ENCODE measurements around the gene TMSB4X. TPM values are rescaled to one million over a fixed set of nuclear protein-coding genes. Genes with fewer than 3 reads are reported as not detected.

The TMSB4X gene
- total RNA-seq, 4 donors from 2014 or later = 3,003 to 8,971 (median 6,474) TPM

DNA sequence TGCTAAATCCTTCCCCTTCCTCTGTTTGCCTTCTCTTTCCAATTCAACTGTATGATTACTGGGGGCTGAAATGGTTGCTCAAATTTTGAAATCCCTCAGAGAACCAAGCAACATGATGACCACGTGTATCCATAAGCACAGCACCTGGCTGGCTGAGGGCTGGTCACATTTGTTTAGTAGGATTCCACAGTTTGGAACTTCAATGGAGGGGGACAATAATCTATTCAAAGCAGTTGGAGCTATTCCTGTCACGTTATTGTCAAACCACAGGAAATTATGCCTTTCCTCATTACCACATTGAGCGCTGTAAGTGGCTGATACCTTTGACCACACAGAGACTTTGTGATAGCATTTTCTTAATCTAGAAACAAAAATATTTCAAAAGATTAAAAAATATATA is 7.0 kb downstream of the TMSB4X start:
- TF ChIP-seq, protein P1, sequence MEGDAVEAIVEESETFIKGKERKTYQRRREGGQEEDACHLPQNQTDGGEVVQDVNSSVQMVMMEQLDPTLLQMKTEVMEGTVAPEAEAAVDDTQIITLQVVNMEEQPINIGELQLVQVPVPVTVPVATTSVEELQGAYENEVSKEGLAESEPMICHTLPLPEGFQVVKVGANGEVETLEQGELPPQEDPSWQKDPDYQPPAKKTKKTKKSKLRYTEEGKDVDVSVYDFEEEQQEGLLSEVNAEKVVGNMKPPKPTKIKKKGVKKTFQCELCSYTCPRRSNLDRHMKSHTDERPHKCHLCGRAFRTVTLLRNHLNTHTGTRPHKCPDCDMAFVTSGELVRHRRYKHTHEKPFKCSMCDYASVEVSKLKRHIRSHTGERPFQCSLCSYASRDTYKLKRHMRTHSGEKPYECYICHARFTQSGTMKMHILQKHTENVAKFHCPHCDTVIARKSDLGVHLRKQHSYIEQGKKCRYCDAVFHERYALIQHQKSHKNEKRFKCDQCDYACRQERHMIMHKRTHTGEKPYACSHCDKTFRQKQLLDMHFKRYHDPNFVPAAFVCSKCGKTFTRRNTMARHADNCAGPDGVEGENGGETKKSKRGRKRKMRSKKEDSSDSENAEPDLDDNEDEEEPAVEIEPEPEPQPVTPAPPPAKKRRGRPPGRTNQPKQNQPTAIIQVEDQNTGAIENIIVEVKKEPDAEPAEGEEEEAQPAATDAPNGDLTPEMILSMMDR (IDR thresholded peaks at IDR 0.05; ENCODE audit: low read depth) = no peak

DNA sequence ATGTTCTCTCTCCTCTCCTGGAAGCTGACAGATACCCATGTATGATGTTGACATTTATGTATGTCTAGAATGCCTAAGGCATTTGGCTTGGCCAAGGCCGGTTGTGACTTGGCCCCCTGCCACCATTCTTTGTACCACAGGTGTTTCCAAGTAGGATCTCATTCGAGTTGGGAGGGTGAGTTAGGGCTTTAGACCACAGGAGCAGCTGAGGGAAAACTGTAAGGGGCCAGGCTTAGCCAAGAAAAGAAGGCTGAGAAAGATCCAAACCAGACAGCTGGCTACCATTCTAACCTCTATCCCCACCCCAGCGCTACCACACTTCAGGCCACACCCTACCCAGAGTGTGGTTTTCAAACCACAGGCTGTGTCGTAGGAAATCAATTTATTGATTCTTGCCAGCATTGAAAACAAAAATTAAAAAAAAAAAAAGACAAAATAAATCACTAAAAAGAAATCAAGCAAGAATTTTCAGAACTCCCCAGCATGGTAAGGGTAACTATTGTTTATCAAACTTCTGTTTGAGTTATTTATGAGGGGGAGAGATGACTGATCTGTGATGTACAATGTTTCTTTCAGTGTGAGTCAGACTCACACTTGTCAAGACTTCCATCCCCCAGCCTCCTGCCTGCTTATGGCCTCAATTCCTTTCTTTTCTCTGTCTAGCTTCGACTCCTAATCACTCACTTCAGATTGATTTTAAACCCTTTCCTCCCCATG is 9.9 kb downstream of the TMSB4X start:
- TF ChIP-seq, protein P1 (IDR thresholded peaks at IDR 0.05; ENCODE audit: low read depth) = no peak

DNA sequence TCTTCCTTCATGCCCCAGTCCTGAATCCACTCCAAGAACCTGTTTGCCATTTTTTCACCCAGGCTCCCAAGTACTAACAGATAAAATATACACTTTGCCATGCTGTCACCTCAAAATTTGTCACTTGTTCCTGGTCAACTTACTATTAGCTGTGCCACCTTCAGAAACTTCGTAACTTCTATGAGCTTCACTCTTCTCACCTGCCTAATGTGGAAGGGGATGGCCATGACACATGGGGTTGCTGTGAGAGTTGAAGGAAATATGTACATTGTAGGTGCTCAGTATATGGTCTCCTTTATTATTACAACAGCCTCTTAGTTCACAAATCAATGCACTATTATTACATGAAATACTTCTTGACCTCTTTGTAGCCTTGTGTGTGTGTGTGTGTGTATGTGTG is 10.4 kb downstream of the TMSB4X start:
- TF ChIP-seq, protein P1 (IDR thresholded peaks at IDR 0.05; ENCODE audit: low read depth) = no peak

DNA sequence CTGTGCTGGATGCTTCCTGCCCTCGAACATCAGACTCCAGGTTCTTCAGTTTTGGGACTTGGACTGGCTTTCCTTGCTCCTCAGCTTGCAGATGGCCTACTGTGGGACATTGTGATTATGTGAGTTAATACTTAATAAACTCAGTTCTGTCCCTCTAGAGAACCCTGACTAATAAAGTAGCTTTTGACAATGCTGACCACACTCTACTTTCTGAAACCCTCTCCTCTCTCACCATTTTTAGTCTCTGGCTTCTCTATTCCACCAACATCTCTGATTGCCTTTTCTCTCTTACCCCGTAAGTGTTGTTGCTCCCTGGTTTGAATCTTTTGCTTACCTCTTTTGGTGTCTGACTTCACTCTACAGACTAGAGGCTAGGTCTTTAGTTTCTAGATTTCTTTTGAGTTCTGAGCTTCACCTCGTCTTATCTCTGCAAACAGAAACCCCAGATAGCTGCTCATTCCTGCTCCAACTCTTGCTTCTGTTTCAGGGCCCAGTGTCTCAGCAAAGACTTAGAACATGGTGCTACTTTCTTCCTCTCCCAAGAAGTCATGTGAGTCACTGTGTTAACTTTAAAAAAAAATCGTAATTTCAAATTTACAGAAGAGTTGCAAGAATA is 11.4 kb downstream of the TMSB4X start:
- TF ChIP-seq, protein P1 (IDR thresholded peaks at IDR 0.05; ENCODE audit: low read depth) = no peak

DNA sequence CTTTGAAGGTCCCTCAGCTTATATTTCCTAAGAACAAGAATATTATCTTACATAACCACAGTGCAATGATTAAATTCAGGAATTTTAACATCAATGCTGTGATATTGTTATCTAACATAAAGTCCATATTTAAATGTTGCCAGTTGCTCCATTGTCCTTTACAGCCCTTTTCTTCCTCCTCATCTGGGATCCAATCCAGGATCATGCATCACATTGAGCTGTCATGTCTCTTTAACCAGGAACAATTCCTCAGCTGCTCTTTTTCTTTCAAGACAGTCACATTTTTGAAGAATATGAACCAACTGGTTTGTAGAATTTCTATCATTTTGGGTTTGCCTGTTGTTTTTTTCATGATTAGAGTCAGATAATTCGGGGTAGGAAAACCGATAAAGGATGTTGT is 12.0 kb downstream of the TMSB4X start:
- TF ChIP-seq, protein P1 (IDR thresholded peaks at IDR 0.05; ENCODE audit: low read depth) = no peak

DNA sequence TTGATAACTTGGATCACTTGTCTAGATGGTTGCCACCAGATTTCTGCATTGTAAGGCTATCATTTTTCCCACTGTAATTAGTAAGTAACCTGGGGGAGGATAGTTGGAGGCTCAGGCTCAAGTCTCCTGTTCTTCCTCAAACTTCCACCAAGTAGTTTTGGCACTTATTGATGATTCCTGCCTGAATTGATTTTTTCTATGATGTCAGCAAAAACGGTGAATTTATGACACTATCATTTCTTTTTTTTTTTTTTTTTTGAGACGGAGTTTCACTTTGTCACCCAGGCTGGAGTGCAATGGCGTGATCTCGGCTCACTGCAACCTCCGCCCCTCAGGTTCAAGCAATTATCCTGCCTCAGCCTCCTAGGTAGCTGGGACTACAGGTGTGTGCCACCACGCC is 12.4 kb downstream of the TMSB4X start:
- TF ChIP-seq, protein P1 (IDR thresholded peaks at IDR 0.05; ENCODE audit: low read depth) = no peak

DNA sequence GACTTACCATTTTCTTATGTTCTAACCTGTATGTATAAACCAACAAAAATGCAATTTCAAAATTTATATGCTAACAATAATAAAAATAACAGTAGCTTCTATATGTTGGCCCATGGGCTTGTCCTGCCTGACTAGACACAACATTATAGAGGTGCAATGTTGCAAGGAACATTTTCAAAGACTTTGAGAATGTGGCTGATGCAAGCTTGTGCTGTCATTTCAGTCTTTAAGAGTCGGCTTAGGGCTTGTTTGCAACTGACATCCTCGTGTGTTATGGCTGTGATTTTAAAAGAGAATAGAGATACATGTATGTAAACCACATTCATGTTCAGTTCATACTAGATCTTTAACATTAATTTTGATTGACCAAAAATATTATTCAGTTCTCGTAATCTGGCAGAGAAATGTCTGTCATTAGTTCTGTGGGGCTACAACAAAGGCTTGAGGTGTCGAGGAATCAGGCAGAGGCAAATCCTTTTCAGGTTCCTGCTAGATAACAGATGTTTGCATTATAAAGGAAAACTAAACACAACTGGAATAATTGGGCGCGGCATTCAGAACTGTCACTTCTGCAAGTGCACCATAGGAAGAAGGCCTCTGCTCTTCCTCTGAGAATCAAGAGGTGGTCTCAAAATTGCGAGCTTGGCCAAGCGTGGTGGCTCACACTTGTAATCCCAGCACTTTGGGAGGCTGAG is 13.1 kb downstream of the TMSB4X start:
- TF ChIP-seq, protein P1 (IDR thresholded peaks at IDR 0.05; ENCODE audit: low read depth) = no peak

Data from subcutaneous adipose tissue (tissue), 4 donors.